ENCODE measurements around the gene AIFM3.
"Not testable (repeated sequence)": the region's sequence is repeated elsewhere in the genome, so short reads cannot be mapped to it uniquely, and the experiment has no call there.

AIFM3 gene

DNA sequence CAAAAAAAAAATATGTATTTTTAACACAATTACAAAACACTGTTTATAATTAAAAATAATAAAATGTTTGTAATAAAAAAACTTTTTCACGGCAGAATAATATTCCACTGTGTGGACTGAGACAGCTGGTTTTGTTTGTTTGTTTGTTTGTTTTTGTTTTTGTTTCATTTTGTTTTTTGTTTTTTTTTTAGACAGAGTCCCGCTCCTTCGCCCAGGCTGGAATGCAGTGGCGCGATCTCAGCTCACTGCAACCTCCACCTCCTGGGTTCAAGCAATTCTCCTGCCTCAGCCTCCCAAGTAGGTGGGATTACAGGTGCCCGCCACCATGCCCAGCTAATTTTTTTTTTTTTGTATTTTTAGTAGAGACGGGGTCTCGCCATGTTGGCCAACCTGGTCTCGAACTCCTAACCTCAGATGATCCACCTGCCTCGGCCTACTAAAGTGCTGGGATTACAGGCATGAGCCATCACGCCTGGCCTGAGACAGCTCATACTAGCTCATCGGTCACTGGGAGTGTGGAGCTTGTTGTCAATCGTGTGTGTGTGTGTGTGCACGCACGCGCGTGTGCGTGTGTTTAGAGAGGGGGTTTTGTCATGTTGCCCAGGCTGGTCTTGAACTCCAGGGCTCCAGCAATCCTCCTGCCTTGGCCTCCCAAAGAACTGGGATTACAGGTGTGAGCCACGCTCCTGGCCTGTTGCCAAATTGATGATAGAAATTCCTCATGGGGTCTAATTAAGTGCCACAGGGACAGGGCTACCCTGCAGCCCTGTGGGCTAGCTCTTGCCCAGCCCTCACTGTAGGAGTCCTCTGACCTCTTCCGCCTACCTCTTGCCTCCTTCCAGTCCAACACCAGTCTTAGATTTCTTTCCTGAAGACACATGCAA, 7.2 kb upstream of the AIFM3 start:
- DNase-seq = no peak

DNA sequence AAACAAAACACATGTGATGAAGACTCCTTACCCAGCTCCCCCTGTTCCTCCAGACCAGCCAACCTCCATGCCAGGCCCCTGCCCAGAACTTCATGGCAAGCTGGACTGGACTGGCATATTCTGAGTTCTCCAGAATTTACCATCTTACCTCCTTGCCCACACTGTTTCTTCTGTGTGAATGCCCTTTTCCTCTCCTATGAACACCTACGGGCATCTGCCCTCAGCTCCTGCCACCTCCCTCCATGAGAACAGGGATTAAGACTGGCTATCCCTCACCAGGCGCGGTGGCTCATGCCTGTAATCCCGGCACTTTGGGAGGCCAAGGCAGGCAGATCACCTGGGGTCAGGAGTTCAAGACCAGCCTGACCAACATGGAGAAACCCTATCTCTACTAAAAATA, 6.4 kb upstream of the AIFM3 start:
- no peak for DNase-seq

DNA sequence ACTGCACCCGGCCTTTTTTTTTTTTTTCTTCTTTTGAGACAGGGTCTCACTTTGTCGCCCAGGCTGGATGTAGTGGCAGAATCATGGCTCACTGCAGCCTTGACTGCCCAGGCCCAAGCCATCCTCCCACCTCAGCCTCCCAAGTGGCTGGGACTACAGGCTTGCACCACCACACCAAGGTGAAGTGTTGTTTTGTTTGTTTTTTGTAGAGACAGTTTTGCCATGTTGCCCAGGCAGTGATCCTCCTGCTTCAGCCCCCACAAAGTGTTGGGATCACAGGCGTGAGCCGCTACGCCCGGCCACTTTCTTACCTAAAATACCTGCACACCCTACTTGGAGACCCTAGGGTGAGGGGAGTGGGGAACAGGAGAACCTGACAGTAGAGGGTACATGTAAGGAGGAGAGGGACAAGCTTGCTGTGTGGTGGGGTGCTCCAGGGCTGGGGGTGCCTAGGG, 4.5 kb upstream of the AIFM3 start:
- DNase-seq = no peak

DNA sequence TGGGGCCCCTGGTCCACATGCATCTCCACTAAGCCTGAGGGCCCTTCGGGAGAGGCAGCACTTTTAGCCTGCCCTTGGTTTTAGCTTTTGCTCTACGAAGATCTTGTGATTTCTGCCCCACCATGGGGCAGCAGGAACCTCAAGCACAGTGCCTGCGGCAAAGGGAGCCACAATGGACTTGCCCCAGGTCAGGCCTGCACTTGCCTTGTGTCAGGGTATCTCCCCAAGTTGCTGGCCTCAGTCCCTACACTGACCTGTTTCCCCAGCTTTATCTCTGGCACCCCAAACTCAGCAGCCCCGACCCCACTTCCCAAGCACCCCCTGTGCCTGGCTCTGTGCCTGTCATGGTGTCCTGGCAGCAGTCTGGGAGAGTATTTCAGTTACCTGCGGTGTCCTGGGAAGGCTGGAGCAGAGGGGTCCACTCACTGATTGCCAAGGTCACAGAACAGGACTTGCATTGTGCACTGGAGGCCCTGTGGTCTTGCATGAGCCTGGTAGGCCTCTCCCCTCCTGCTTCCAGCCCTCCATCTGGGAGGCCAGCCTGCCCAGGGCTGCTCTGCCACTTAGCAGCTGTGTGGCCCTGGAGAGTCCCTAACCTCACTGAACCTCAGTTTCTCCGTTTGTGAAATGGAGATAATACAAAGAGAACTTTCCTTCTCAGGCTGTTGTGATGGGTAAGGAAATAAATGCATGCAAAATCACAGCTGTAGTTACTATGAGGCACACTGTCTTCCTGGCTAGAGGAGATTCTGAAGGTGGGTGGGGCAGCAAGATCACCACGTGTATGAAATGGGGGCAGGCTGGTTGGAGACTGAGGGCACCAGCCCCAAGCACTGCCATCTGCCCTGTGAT, 3.6 kb upstream of the AIFM3 start:
- no peak for DNase-seq

DNA sequence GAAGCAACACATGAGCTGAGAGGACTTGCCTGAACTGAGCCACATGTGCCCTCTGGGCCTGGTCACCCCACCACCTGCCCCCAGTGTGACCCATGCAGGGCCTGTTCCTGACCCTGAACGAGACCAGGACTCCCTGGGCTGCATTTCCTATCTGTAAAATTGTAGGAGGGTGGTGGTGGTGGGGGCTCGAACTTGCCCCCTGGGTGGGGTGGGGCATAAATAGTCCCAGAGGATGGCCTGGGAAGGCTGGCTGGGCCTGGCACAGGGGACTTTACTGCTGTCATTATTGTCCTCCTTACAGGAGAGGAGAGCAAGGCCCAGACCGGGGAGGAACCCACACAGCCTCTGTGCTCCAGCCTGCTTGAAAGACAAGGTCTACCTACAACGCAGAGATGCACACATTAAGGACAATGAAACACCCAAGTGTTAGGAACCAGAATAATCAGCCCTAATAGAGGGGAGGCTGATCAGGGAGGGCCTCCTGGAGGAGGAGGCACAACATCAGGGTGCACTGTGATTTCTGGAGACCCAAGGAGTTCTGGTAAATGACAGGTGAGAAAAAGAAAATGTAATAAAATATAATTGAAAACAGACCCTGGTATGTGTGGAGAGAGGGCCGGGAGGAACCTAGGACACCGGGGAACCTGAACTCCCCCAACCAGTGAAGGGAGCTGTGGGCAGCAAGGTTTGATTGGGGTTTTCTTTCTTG, 2.8 kb upstream of the AIFM3 start:
- DNase-seq = no peak

GRCh38 chr22:20964799-20965103, 2.3 kb upstream of the AIFM3 start:
- no peak for DNase-seq

- no peak for DNase-seq
Measured at GRCh38 chr22:20965104-20965887, 1.8 kb upstream of the AIFM3 start.

- DNase-seq = no peak
Measured at GRCh38 chr22:20965888-20966855, 883 bp upstream of the AIFM3 start.

- DNase-seq = no peak
Measured at GRCh38 chr22:20967697-20968211, 699 bp downstream of the AIFM3 start.

DNA sequence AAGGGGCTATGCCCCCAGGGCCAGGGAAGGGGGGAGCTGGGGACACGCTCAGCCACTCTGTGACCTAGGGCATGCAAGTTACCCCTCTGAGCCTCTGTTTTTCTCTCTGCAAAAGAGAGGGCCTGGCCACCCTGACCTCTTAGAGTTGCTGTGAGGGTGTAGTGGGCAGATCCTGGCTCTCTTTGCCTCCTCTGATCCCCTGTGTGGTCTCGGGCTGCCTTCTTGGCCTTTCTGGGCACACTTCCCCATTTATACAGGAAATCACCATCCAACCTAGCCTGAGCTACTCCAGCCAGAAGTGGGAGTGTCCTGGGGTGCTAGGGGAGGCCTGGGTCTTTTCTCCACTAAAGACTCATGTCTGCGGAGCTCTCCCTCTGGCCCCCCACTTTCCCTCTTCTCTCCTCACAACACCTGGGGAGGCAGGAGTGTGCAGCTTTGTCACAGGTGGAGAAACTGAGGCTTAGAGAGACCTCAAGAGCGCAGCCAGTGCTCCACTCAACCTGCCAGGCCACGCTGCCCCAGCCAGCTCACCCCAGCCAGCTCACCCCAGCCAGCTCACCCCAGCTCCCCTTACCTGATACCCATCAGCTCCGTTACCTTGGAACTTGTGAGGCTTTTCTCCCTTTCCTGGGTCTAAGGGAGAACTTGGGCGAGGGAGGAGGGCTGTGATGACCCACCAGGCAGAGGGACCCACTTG, 1.4 kb downstream of the AIFM3 start:
- no peak for DNase-seq

DNA sequence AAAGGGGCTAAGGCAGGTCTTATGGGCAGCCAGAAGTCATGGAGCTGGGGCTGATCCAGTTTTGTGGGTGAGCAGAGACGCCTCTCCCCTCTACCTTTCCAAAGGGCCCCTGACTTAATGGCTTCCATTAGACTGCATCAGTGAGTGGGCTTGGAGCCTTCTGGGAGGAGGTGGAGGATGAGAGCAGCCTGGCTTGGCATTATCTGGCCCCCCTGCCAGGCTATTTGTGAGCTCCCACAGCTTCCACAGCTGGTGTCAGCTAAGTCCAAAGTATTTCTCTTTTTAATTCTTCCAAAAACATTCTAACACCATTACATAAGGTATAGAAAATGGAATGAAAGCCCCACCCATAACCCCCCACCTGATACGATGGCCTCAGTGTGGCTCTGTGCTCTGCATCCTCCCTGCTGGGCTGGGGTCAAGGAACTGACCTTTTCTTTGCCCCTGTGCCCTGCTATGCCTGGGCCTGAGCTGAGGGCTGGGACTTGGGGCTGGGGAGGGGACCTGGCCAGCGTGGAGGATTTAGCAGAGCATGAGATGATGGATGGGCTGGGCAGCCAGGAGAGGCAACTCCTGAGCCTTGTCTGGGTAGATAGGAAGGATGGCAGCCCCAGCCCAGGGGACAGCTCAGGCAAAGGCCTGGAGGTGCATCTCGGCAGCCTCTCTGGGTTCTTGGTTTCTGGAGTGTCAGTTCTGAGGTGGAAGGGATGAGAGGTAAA, 4.0 kb downstream of the AIFM3 start:
- DNase-seq = no peak

DNA sequence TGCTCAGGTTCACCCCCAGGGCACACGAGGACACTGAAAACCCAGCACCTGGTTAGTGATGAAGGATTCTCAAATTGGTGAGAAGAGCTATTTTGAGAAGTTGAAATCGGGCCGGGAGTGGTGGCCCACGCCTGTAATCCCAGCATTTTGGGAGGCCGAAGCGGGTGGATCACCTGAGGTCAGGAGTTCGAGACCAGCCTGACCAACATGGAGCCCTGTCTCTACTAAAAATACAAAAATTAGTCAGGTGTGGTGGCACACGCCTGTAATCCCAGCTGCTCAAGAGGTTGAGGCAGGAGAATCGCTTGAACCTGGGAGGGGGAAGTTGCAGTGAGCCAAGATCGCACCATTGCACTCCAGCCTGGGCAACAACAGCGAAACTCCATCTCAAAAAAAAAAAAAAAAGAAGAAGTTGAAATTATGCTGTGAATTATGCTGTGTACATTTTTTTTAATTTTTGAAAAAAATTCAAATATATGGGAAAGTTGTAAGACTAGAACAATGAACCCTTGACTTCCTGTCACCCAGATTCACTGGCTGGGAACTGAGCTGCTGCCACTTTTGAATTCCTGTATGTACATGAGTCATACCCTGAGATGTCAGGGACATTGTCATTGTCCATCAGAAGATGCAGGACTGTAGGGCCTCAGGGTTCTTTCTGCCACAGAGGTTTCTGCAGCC, 5.1 kb downstream of the AIFM3 start:
- not testable (repeated sequence) for DNase-seq

GRCh38 chr22:20972933-20973577, 6.0 kb downstream of the AIFM3 start:
- no peak for DNase-seq

DNA sequence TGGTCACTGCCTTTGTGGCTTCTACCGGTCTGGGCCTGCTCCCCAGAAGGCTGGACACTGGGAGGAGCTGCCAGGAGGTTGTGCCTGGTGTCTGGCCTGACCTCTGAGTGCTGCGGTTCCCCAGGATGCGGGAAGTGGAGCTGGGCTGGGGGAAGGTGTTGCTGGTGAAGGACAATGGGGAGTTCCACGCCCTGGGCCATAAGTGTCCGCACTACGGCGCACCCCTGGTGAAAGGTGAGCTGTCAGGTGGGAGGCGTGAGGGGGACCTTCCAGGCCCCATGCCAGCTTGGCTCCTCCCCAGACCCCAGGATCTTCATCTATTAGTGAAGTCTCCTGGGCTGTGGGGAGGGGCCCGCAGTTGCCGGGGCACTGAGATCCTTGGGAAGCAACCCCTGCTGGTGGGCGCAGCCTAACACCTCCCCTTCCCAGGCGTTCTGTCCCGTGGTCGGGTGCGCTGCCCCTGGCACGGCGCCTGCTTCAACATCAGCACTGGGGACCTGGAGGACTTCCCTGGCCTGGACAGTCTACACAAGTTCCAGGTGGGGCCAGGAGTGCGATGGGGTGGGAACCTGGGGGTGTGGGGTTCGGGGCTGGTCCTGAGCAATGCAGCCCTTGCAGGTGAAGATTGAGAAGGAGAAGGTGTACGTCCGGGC, 6.7 kb downstream of the AIFM3 start:
- no peak for DNase-seq

- DNase-seq = no peak
Measured at GRCh38 chr22:20974336-20974955, 7.4 kb downstream of the AIFM3 start.

GRCh38 chr22:20975541-20976290, 8.7 kb downstream of the AIFM3 start:
- DNase-seq = no peak

Data from fibroblast of upper back skin (primary cell).